Subcutaneous adipose tissue (tissue), 4 donors: ENCODE data around the gene NELFB. TPM values are rescaled to one million over a fixed set of nuclear protein-coding genes. Genes with fewer than 3 reads are reported as not detected.

Source experiments
- CTCF ChIP-seq: fragments of 450-650 bp; IDR thresholded peaks from one replicate; pipeline ENCODE4 v1.5.1; 2016; ENCODE audit warnings: low read depth, mild to moderate bottlenecking, control low read depth, antibody characterized with exemption, moderate library complexity
- total RNA-seq, 4 donors: library from RNA; depleted of rRNA; stranded (reverse); fragments of >200 nt; gene quantifications; one replicate each; pipeline ENCODE4 v1.1.0, GENCODE V29; 2016

Gene NELFB
- total RNA-seq, 4 donors from 2014 or later, result 19.4 to 37.0 (median 30.8) TPM

- no peak for TF ChIP-seq CTCF
Observed at GRCh38 chr9:137302449-137303150, 47.5 kb downstream of the NELFB start.

- no peak for TF ChIP-seq CTCF
Observed at GRCh38 chr9:137303151-137303892, 48.2 kb downstream of the NELFB start.

GRCh38 chr9:137303893-137304382, 48.8 kb downstream of the NELFB start:
- TF ChIP-seq CTCF, result no peak

GRCh38 chr9:137304383-137305059, 49.4 kb downstream of the NELFB start:
- no peak for TF ChIP-seq CTCF

GRCh38 chr9:137305060-137305797, 50.1 kb downstream of the NELFB start:
- TF ChIP-seq CTCF, result no peak

GRCh38 chr9:137305798-137306065, 50.6 kb downstream of the NELFB start:
- no peak for TF ChIP-seq CTCF
